ENCODE results near the gene TBCEL.
A peak's percentile ranks its signal among the peaks of the same experiment; 100 is the strongest.

Gene TBCEL

GRCh38 chr11:121063728-121064127, 39.8 kb downstream of the TBCEL start:
- Histone ChIP-seq H3K36me3 (ENCODE audit: low read length) (no peaks in the 10 kb centered on the region), H3K27ac (ENCODE audit: low read depth, low read length) (no peak overlapping the region), H3K27me3 (ENCODE audit: low read length) (no peaks in the 10 kb centered on the region), H3K4me2 (ENCODE audit: low read depth, low read length, poor library complexity, severe bottlenecking) (no peak overlapping the region), H4K20me1 (ENCODE audit: low read depth, low read length) (no peaks in the 10 kb centered on the region), H2AFZ (ENCODE audit: low read depth, low read length, severe bottlenecking) (no peak overlapping the region), H3K79me2 (ENCODE audit: insufficient read depth, low read length) (no peaks in the 10 kb centered on the region), H3K9me3 (ENCODE audit: insufficient read depth, low read length) (no peaks in the 10 kb centered on the region), H3F3A (ENCODE audit: insufficient read depth) (no peaks in the 10 kb centered on the region), H3K9ac (ENCODE audit: low read length) (no peak overlapping the region), H3K9me2 (replicated peaks; ENCODE audit: insufficient read depth, low read length) (no peaks in the 10 kb centered on the region), H3K4me3 (ENCODE audit: insufficient read depth, low read length, poor library complexity, severe bottlenecking) (no peak overlapping the region)
- peak; percentile 29 for TF ChIP-seq CTCF (IDR thresholded peaks at IDR 0.05; ENCODE audit: insufficient read depth, low read length, poor library complexity, severe bottlenecking)
- TF ChIP-seq EZH2phosphoT487 (conservative IDR thresholded peaks at IDR 0.05; ENCODE audit: low read length), result no peak

GRCh38 chr11:121066623-121067022, 42.7 kb downstream of the TBCEL start:
- H3K36me3 ChIP-seq (ENCODE audit: low read length), result no peaks in the 10 kb centered on the region
- H3K9me3 ChIP-seq (ENCODE audit: insufficient read depth, low read length), result no peaks in the 10 kb centered on the region
- no peaks in the 10 kb centered on the region for H4K20me1 ChIP-seq (ENCODE audit: low read depth, low read length)
- no peak for TF ChIP-seq EZH2phosphoT487 (conservative IDR thresholded peaks at IDR 0.05; ENCODE audit: low read length)
- TF ChIP-seq CTCF (IDR thresholded peaks at IDR 0.05; ENCODE audit: insufficient read depth, low read length, poor library complexity, severe bottlenecking), result no peak
- no peak overlapping the region for H2AFZ ChIP-seq (ENCODE audit: low read depth, low read length, severe bottlenecking)
- H3K4me2 ChIP-seq (ENCODE audit: low read depth, low read length, poor library complexity, severe bottlenecking), result no peak overlapping the region
- H3K9me2 ChIP-seq (replicated peaks; ENCODE audit: insufficient read depth, low read length), result no peaks in the 10 kb centered on the region
- H3F3A ChIP-seq (ENCODE audit: insufficient read depth), result no peaks in the 10 kb centered on the region
- H3K4me3 ChIP-seq (ENCODE audit: insufficient read depth, low read length, poor library complexity, severe bottlenecking), result no peak overlapping the region
- no peak overlapping the region for H3K27ac ChIP-seq (ENCODE audit: low read depth, low read length)
- no peak overlapping the region for H3K9ac ChIP-seq (ENCODE audit: low read length)
- no peaks in the 10 kb centered on the region for H3K27me3 ChIP-seq (ENCODE audit: low read length)
- H3K79me2 ChIP-seq (ENCODE audit: insufficient read depth, low read length), result no peaks in the 10 kb centered on the region

GRCh38 chr11:121067026-121067425, 43.1 kb downstream of the TBCEL start:
- Histone ChIP-seq H3K79me2 (ENCODE audit: insufficient read depth, low read length) (no peaks in the 10 kb centered on the region), H3K9me3 (ENCODE audit: insufficient read depth, low read length) (no peaks in the 10 kb centered on the region), H3K27ac (ENCODE audit: low read depth, low read length) (no peak overlapping the region), H4K20me1 (ENCODE audit: low read depth, low read length) (no peaks in the 10 kb centered on the region), H3K4me3 (ENCODE audit: insufficient read depth, low read length, poor library complexity, severe bottlenecking) (no peak overlapping the region), H3K27me3 (ENCODE audit: low read length) (no peaks in the 10 kb centered on the region), H3K4me2 (ENCODE audit: low read depth, low read length, poor library complexity, severe bottlenecking) (no peak overlapping the region), H2AFZ (ENCODE audit: low read depth, low read length, severe bottlenecking) (no peak overlapping the region), H3F3A (ENCODE audit: insufficient read depth) (no peaks in the 10 kb centered on the region), H3K36me3 (ENCODE audit: low read length) (no peaks in the 10 kb centered on the region), H3K9me2 (replicated peaks; ENCODE audit: insufficient read depth, low read length) (no peaks in the 10 kb centered on the region), H3K9ac (ENCODE audit: low read length) (no peak overlapping the region)
- TF ChIP-seq CTCF (IDR thresholded peaks at IDR 0.05; ENCODE audit: insufficient read depth, low read length, poor library complexity, severe bottlenecking) (no peak), EZH2phosphoT487 (conservative IDR thresholded peaks at IDR 0.05; ENCODE audit: low read length) (no peak)

Measured in SU-DHL-6 (cell line).